IMR-90 (cell line): ENCODE results near the gene FNIP1. TPM values are rescaled to one million over a fixed set of nuclear protein-coding genes. Genes with fewer than 3 reads are reported as not detected.

ENCODE experiments used
- ATAC-seq: fragments of 200-7000 bp; cut with Tn5 transposase; 2 replicates; pipeline ENCODE4 v1.9.1; 2020; ENCODE audit warnings: low read depth, mild to moderate bottlenecking, moderate library complexity
- BruUV-seq: library from RNA; stranded (reverse); fragments of 400-500 nt; replicated peaks from 2 replicates; lab custom pipeline; 2021; lab: Mats Ljungman, UMichigan
- CTCF ChIA-PET: fragments of 300-600 bp; formaldehyde crosslinking; extraction: SDS; loops from one replicate; lab custom pipeline; 2021; ENCODE audit warnings: antibody characterized with exemption; lab: Yijun Ruan, JAX
- POLR2A ChIA-PET: fragments of 300-600 bp; sonication (Branson Sonifier 250); formaldehyde crosslinking; loops from one replicate; lab custom pipeline; 2022; ENCODE audit warnings: antibody characterized with exemption; ENCODE audit not compliant: unreplicated experiment; lab: Charles Lee
- DNase-seq: peaks from one replicate; pipeline ENCODE4 v3.0.0; 2013
- H2AFZ ChIP-seq: replicated peaks from 2 replicates; pipeline ENCODE3; 2013; ENCODE audit warnings: low read length, mild to moderate bottlenecking; ENCODE audit not compliant: poor library complexity
- H2AK5ac ChIP-seq: 2 replicates; pipeline ENCODE4 v1.6.1; 2013; ENCODE audit warnings: low read depth, low read length, inconsistent platforms
- H2AK9ac ChIP-seq: replicated peaks from 2 replicates; pipeline ENCODE3; 2013; ENCODE audit warnings: mild to moderate bottlenecking, low read depth, low read length, moderate library complexity; ENCODE audit not compliant: poor library complexity
- H2BK120ac ChIP-seq: 2 replicates; pipeline ENCODE4 v1.6.1; 2013; ENCODE audit warnings: low read depth, low read length, inconsistent platforms
- H2BK15ac ChIP-seq: 3 replicates; pipeline ENCODE4 v1.6.1; 2013; ENCODE audit warnings: low read depth, low read length, inconsistent platforms
- H2BK20ac ChIP-seq: 2 replicates; pipeline ENCODE4 v1.6.1; 2013; ENCODE audit warnings: low read depth, mild to moderate bottlenecking, inconsistent platforms, low read length, moderate library complexity
- H2BK5ac ChIP-seq: 2 replicates; pipeline ENCODE4 v1.6.1; 2013; ENCODE audit warnings: mild to moderate bottlenecking, low read depth, low read length, inconsistent platforms; ENCODE audit not compliant: poor library complexity, severe bottlenecking
- H3K14ac ChIP-seq: replicated peaks from 2 replicates; pipeline ENCODE4 v1.6.1; 2013; ENCODE audit warnings: low read depth, low read length, inconsistent platforms
- H3K18ac ChIP-seq: 2 replicates; pipeline ENCODE4 v1.6.1; 2013; ENCODE audit warnings: low read depth, low read length, control low read depth
- H3K23ac ChIP-seq: 2 replicates; pipeline ENCODE4 v1.6.1; 2013; ENCODE audit warnings: low read depth, low read length, inconsistent platforms
- H3K27ac ChIP-seq: 2 replicates; pipeline ENCODE4 v1.5.1; 2013; ENCODE audit warnings: mild to moderate bottlenecking, control low read depth, low read length; ENCODE audit not compliant: insufficient read depth
- H3K27me3 ChIP-seq: 2 replicates; pipeline ENCODE4 v1.6.1; 2013; ENCODE audit warnings: low read length; ENCODE audit not compliant: control insufficient read depth, insufficient read depth
- H3K36me3 ChIP-seq: 2 replicates; pipeline ENCODE4 v1.6.1; 2013; ENCODE audit warnings: low read length, mixed read lengths; ENCODE audit not compliant: control insufficient read depth, insufficient read depth
- H3K4ac ChIP-seq: 2 replicates; pipeline ENCODE4 v1.6.1; 2013; ENCODE audit warnings: low read depth, low read length, inconsistent platforms
- H3K4me1 ChIP-seq: 2 replicates; pipeline ENCODE4 v1.6.1; 2013; ENCODE audit warnings: low read length, mixed read lengths; ENCODE audit not compliant: control insufficient read depth, insufficient read depth
- H3K4me2 ChIP-seq: 2 replicates; pipeline ENCODE4 v1.6.1; 2013; ENCODE audit warnings: low read depth, mild to moderate bottlenecking, control low read depth, low read length, moderate library complexity
- H3K4me3 ChIP-seq: 2 replicates; pipeline ENCODE4 v1.5.1; 2013; ENCODE audit warnings: low read depth, mild to moderate bottlenecking, control low read depth, low read length, moderate library complexity; ENCODE audit not compliant: insufficient read depth
- H3K56ac ChIP-seq: 2 replicates; pipeline ENCODE4 v1.6.1; 2013; ENCODE audit warnings: low read length, inconsistent platforms; ENCODE audit not compliant: insufficient read depth; ENCODE audit errors: extremely low read depth
- H3K79me1 ChIP-seq, 2 experiments: 2 replicates each; pipeline ENCODE4 v1.6.1; 2013; ENCODE audit warnings: low read length in 2 of 2, inconsistent platforms in 1 of 2, low read depth in 1 of 2
- H3K9ac ChIP-seq: 2 replicates; pipeline ENCODE4 v1.6.1; 2013; ENCODE audit warnings: low read depth, low read length, control low read depth
- H3K9me1 ChIP-seq: 2 replicates; pipeline ENCODE4 v1.6.1; 2013; ENCODE audit warnings: low read length, inconsistent platforms; ENCODE audit not compliant: insufficient read depth
- H3K9me3 ChIP-seq: 2 replicates; pipeline ENCODE4 v1.6.1; 2013; ENCODE audit warnings: low read length; ENCODE audit not compliant: control insufficient read depth, insufficient read depth
- H4K20me1 ChIP-seq: 2 replicates; pipeline ENCODE4 v1.6.1; 2013; ENCODE audit warnings: low read length, inconsistent platforms; ENCODE audit not compliant: insufficient read depth
- H4K5ac ChIP-seq: 2 replicates; pipeline ENCODE4 v1.6.1; 2013; ENCODE audit warnings: mild to moderate bottlenecking, low read depth, low read length, control low read depth
- H4K8ac ChIP-seq, 2 experiments: 2 replicates each; pipeline ENCODE4 v1.6.1; 2013; ENCODE audit warnings: low read depth in 2 of 2, low read length in 2 of 2, control low read depth in 1 of 2, inconsistent platforms in 1 of 2
- H4K91ac ChIP-seq: 2 replicates; pipeline ENCODE4 v1.6.1; 2013; ENCODE audit warnings: low read depth, low read length, inconsistent platforms; ENCODE audit not compliant: insufficient read depth
- CEBPB ChIP-seq: IDR thresholded peaks from 2 replicates; pipeline ENCODE4 v1.6.1; 2012; ENCODE audit warnings: low read depth, low read length, improper control_type of control experiment
- CHD1 ChIP-seq: IDR thresholded peaks from 2 replicates; pipeline ENCODE4 v1.6.1; 2012; ENCODE audit warnings: low read depth, low read length, improper control_type of control experiment
- FOS ChIP-seq: fragments of 150-350 bp; IDR thresholded peaks from 2 replicates; pipeline ENCODE4 v1.6.1; 2016; ENCODE audit warnings: low read depth, low read length
- MAZ ChIP-seq: IDR thresholded peaks from 2 replicates; pipeline ENCODE4 v1.6.1; 2012; ENCODE audit warnings: low read depth, mild to moderate bottlenecking, low read length, improper control_type of control experiment, moderate library complexity, borderline replicate concordance
- RCOR1 ChIP-seq: IDR thresholded peaks from 2 replicates; pipeline ENCODE4 v1.6.1; 2012; ENCODE audit warnings: mild to moderate bottlenecking, low read length, improper control_type of control experiment; ENCODE audit not compliant: insufficient replicate concordance
- WGBS, 2 experiments: methylation state at CpG; one replicate each; pipeline versions ENCODE4 v1.1.5 to v1.1.7; 2013; ENCODE audit warnings: missing lambda C conversion rate in 2 of 2; ENCODE audit not compliant: insufficient read length in 1 of 2; ENCODE audit errors: extremely low coverage in 2 of 2; 5-methylcytosine and 5-hydroxymethylcytosine counted together
- dilution Hi-C: fragments of 300-500 bp; cut with HindIII; formaldehyde crosslinking; loops from one replicate; pipeline ENCODE4 v1.14.3; 2018; ENCODE audit warnings: low sequenced_read_pairs; ENCODE audit not compliant: unreplicated experiment
- in situ Hi-C: fragments of 300-500 bp; cut with MboI; formaldehyde crosslinking; loops from 3 replicates; pipeline ENCODE4 v1.14.3; 2019; ENCODE audit warnings: low sequenced_read_pairs, inconsistent platforms, mixed read lengths
- intact Hi-C: fragments of 100-400 bp; cut with micrococcal nuclease; formaldehyde crosslinking; loops from 2 replicates; pipeline ENCODE4 v1.10.0; 2022
- polyA plus RNA-seq, 3 experiments: library from polyadenylated mRNA; depleted of rRNA; stranded (reverse); fragments of >200 nt; gene quantifications; 2 replicates each; pipeline ENCODE4 v1.2.3, GENCODE V29; 2012; ENCODE audit warnings: low replicate concordance in 1 of 3
- total RNA-seq: library from RNA; depleted of rRNA; stranded (reverse); fragments of >200 nt; gene quantifications from 2 replicates; pipeline ENCODE4 v1.2.3, GENCODE V29; 2012

The FNIP1 gene
- total and polyA plus RNA-seq, 2 of the 4 experiments (the other 2 are of a cell fraction), result 5.6 to 34.1 TPM

DNA sequence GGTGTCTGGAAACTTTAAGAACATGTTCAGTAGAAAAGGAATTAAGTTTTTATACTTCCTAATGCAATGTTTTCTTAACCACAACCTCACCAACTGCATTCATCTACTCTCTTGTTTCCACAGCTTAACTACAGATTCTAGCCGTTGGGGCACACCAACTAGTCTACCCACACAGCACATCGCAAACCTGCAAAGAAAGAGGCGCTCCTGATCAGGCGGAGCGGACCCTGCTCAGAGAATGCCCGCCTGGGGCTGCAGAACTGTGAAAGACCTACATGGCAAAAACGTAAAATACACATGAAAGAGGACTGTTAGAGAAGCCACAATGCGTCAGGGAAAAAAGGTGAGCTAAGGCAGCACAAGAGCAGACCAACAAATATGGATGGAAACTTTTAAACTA lies 86.4 kb downstream of the FNIP1 start:
- no peaks in the 10 kb centered on the region for H3K9me3 ChIP-seq
- H3K79me1 ChIP-seq, result peaks cover 23 to 24% of the 10 kb centered on the region in 2 experiments; a peak in 3 of 4 replicates
- dilution Hi-C loops (no loop called here), intact Hi-C loops (no loop called here), in situ Hi-C loops (no loop called here)
- no peak overlapping the region for H3K18ac ChIP-seq
- no peak overlapping the region for H3K23ac ChIP-seq
- no peaks in the 10 kb centered on the region for H3K27me3 ChIP-seq
- no peak overlapping the region for H4K8ac ChIP-seq
- H3K4me2 ChIP-seq, result no peak overlapping the region
- no peak for ATAC-seq
- no peak overlapping the region for H3K56ac ChIP-seq
- no peak overlapping the region for H2BK15ac ChIP-seq
- H4K5ac ChIP-seq, result no peak overlapping the region
- no peak overlapping the region for H2AK5ac ChIP-seq
- no CpG with 5 or more reads among the region's 8 CpGs for WGBS, 2 experiments
- TF ChIP-seq MAZ (no peak), CEBPB (no peak), CHD1 (no peak), RCOR1 (no peak), FOS (no peak)
- no peak for DNase-seq
- no peak overlapping the region for H2AK9ac ChIP-seq
- no peak overlapping the region for H2BK20ac ChIP-seq
- no peak overlapping the region for H3K9ac ChIP-seq
- BruUV-seq, result no TSS peak
- no peak overlapping the region for H3K4ac ChIP-seq
- POLR2A ChIA-PET, result no interaction called here
- no peak overlapping the region for H4K91ac ChIP-seq
- peaks cover 3% of the 10 kb centered on the region for H3K4me1 ChIP-seq
- no peak overlapping the region for H2BK120ac ChIP-seq
- peaks cover 19% of the 10 kb centered on the region for H3K36me3 ChIP-seq
- no peak overlapping the region for H2AFZ ChIP-seq
- H4K20me1 ChIP-seq, result no peaks in the 10 kb centered on the region
- H3K27ac ChIP-seq, result no peak overlapping the region
- no peak overlapping the region for H3K4me3 ChIP-seq
- H3K9me1 ChIP-seq, result no peaks in the 10 kb centered on the region
- H3K14ac ChIP-seq, result no peak overlapping the region
- H2BK5ac ChIP-seq, result no peak overlapping the region
- CTCF ChIA-PET, result interaction anchor here (1.5 kb wide), 1 partner anchor 121 kb away, joined by 4 read pairs; no protein-coding TSS in a partner anchor
